ENCODE measurements around the gene NARF.
"Not testable (repeated sequence)": the region's sequence is repeated elsewhere in the genome, so short reads cannot be mapped to it uniquely, and the experiment has no call there.

The NARF gene

GRCh38 chr17:82505296-82505695, 46.8 kb downstream of the NARF start:
- no peak for DNase-seq

GRCh38 chr17:82506402-82506801, 47.9 kb downstream of the NARF start:
- not testable (repeated sequence) for DNase-seq

- no peak for DNase-seq
Measured at GRCh38 chr17:82507631-82508175, 49.2 kb downstream of the NARF start.

GRCh38 chr17:82511642-82512041, 53.1 kb downstream of the NARF start:
- DNase-seq = not testable (repeated sequence)

- DNase-seq = not testable (repeated sequence)
Measured at GRCh38 chr17:82513864-82514263, 55.3 kb downstream of the NARF start.

- no peak for DNase-seq
Measured at GRCh38 chr17:82517230-82517865, 58.8 kb downstream of the NARF start.

GRCh38 chr17:82518826-82519810, 60.6 kb downstream of the NARF start, which contains the start of gene FOXK2:
Gene FOXK2, plus strand, starts transcription at chr17:82519732. Its CDS starts 157 bp downstream, at chr17:82519889.
- peak; percentile 98 for DNase-seq

- peak; percentile 31 for DNase-seq
Measured at GRCh38 chr17:82519971-82520903, 61.7 kb downstream of the NARF start.

- DNase-seq = peak; percentile 94
Measured at GRCh38 chr17:82524540-82524939, 66.0 kb downstream of the NARF start.

- no peak for DNase-seq
Measured at GRCh38 chr17:82525712-82526111, 67.2 kb downstream of the NARF start.

- no peak for DNase-seq
Measured at GRCh38 chr17:82527898-82528297, 69.4 kb downstream of the NARF start.

GRCh38 chr17:82528484-82529265, 70.1 kb downstream of the NARF start:
- peak; percentile 22 for DNase-seq

- DNase-seq = no peak
Measured at GRCh38 chr17:82529914-82530300, 71.4 kb downstream of the NARF start.

GRCh38 chr17:82531431-82531881, 72.9 kb downstream of the NARF start:
- DNase-seq = no peak

- DNase-seq = no peak
Measured at GRCh38 chr17:82534401-82534812, 75.9 kb downstream of the NARF start.

GRCh38 chr17:82536512-82537201, 78.1 kb downstream of the NARF start:
- DNase-seq = peak; percentile 12

GRCh38 chr17:82537228-82537627, 78.7 kb downstream of the NARF start:
- not testable (repeated sequence) for DNase-seq

GRCh38 chr17:82539076-82539475, 80.5 kb downstream of the NARF start:
- not testable (repeated sequence) for DNase-seq
